Kasumi-1 (cell line): Measurements from ENCODE around the gene OR3A3.
A peak's percentile ranks its signal among the peaks of the same experiment; 100 is the strongest.
"Not testable (repeated sequence)": the region's sequence is repeated elsewhere in the genome, so short reads cannot be mapped to it uniquely, and the experiment has no call there.

Source experiments
- DNase-seq, 2 experiments: peaks; one replicate each; lab custom pipeline; 2025; lab: John Stamatoyannopoulos, UW

The OR3A3 gene

GRCh38 chr17:3411070-3411469, at the start of gene OR3A3:
Gene OR3A3 (plus strand): TSS chr17:3411370.
- no peak for DNase-seq

- DNase-seq = not testable (repeated sequence)
Measured at GRCh38 chr17:3371167-3371566, 40.0 kb upstream of the OR3A3 start.

GRCh38 chr17:3378321-3378720, 32.8 kb upstream of the OR3A3 start:
- no peak for DNase-seq

- no peak for DNase-seq
Measured at GRCh38 chr17:3381957-3382356, 29.2 kb upstream of the OR3A3 start.

- no peak for DNase-seq
Measured at GRCh38 chr17:3385869-3386816, 25.0 kb upstream of the OR3A3 start, which contains the start of gene OR3A2. Gene OR3A2 (minus strand): TSS chr17:3386308.

GRCh38 chr17:3389791-3390190, 21.4 kb upstream of the OR3A3 start:
- no peak for DNase-seq

GRCh38 chr17:3397801-3398200, 13.4 kb upstream of the OR3A3 start:
- DNase-seq = peak in 1 of 2 experiments; percentile 19

- DNase-seq = no peak
Measured at GRCh38 chr17:3398310-3398709, 12.9 kb upstream of the OR3A3 start, which contains the start of gene OR1E1. Gene OR1E1 (minus strand): TSS chr17:3398410. CDS start chr17:3398410, 0 bp downstream.

GRCh38 chr17:3400055-3400454, 11.1 kb upstream of the OR3A3 start:
- DNase-seq = no peak

GRCh38 chr17:3401786-3402185, 9.4 kb upstream of the OR3A3 start:
- DNase-seq = no peak

- DNase-seq = not testable (repeated sequence)
Measured at GRCh38 chr17:3403856-3404255, 7.3 kb upstream of the OR3A3 start.

GRCh38 chr17:3412216-3412615, 1.0 kb downstream of the OR3A3 start:
- DNase-seq = not testable (repeated sequence)

GRCh38 chr17:3415610-3416009, 4.4 kb downstream of the OR3A3 start:
- DNase-seq = no peak

- DNase-seq = no peak
Measured at GRCh38 chr17:3418222-3418621, 7.1 kb downstream of the OR3A3 start.

GRCh38 chr17:3433215-3433614, 22.0 kb downstream of the OR3A3 start:
- DNase-seq = peak; percentile 62 to 73

- DNase-seq = no peak
Measured at GRCh38 chr17:3433741-3434140, 22.6 kb downstream of the OR3A3 start, which contains the start of gene OR1E2. Gene OR1E2 (minus strand): TSS chr17:3433841. CDS start chr17:3433841, 0 bp downstream.

GRCh38 chr17:3438368-3438767, 27.2 kb downstream of the OR3A3 start:
- no peak for DNase-seq

- no peak for DNase-seq
Measured at GRCh38 chr17:3440451-3440850, 29.3 kb downstream of the OR3A3 start.

GRCh38 chr17:3447625-3448024, 36.5 kb downstream of the OR3A3 start:
- DNase-seq = peak in 1 of 2 experiments; percentile 1

- no peak for DNase-seq
Measured at GRCh38 chr17:3448059-3448665, 37.0 kb downstream of the OR3A3 start.

GRCh38 chr17:3466355-3466754, 55.2 kb downstream of the OR3A3 start:
- DNase-seq = not testable (repeated sequence)

- no peak for DNase-seq
Measured at GRCh38 chr17:3469529-3469928, 58.4 kb downstream of the OR3A3 start.

GRCh38 chr17:3471599-3471998, 60.4 kb downstream of the OR3A3 start, which contains the start of gene SPATA22:
Gene SPATA22 (minus strand): TSS chr17:3471819. CDS start chr17:3469325, 2,494 bp downstream.
- DNase-seq = no peak
